ENCODE measurements around the gene GMPPA. TPM values are rescaled to one million over a fixed set of nuclear protein-coding genes. Genes with fewer than 3 reads are reported as not detected.

Gene GMPPA
- total RNA-seq, 1 donor from 2014 or later = 30.2 TPM

GRCh38 chr2:219510512-219511135 is 11.9 kb downstream of the GMPPA start:
- peak overlapping the region; percentile 57 for H3K27ac Mint-ChIP-seq (ENCODE audit: unreplicated experiment)
- TF ChIP-seq, protein P1, sequence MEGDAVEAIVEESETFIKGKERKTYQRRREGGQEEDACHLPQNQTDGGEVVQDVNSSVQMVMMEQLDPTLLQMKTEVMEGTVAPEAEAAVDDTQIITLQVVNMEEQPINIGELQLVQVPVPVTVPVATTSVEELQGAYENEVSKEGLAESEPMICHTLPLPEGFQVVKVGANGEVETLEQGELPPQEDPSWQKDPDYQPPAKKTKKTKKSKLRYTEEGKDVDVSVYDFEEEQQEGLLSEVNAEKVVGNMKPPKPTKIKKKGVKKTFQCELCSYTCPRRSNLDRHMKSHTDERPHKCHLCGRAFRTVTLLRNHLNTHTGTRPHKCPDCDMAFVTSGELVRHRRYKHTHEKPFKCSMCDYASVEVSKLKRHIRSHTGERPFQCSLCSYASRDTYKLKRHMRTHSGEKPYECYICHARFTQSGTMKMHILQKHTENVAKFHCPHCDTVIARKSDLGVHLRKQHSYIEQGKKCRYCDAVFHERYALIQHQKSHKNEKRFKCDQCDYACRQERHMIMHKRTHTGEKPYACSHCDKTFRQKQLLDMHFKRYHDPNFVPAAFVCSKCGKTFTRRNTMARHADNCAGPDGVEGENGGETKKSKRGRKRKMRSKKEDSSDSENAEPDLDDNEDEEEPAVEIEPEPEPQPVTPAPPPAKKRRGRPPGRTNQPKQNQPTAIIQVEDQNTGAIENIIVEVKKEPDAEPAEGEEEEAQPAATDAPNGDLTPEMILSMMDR (IDR thresholded peaks at IDR 0.05; ENCODE audit: unreplicated experiment) = no peak
- H3K27me3 Mint-ChIP-seq (ENCODE audit: unreplicated experiment) = peaks cover 11% of the 10 kb centered on the region
- no peaks in the 10 kb centered on the region for H3K9me3 Mint-ChIP-seq (ENCODE audit: unreplicated experiment)
- H3K4me3 Mint-ChIP-seq (ENCODE audit: unreplicated experiment) = peak overlapping the region; percentile 79
- peaks cover 37% of the 10 kb centered on the region for H3K4me1 Mint-ChIP-seq (ENCODE audit: unreplicated experiment)
- H3K36me3 Mint-ChIP-seq (ENCODE audit: low read depth, unreplicated experiment) = peaks cover 11% of the 10 kb centered on the region
- DNase-seq (ENCODE audit: low spot score) = no peak

GRCh38 chr2:219511547-219512325 is 13.0 kb downstream of the GMPPA start:
- TF ChIP-seq, protein P1 (IDR thresholded peaks at IDR 0.05; ENCODE audit: unreplicated experiment) = no peak
- H3K4me1 Mint-ChIP-seq (ENCODE audit: unreplicated experiment) = peaks cover 45% of the 10 kb centered on the region
- no peak overlapping the region for H3K4me3 Mint-ChIP-seq (ENCODE audit: unreplicated experiment)
- no peak for DNase-seq (ENCODE audit: low spot score)
- no peak overlapping the region for H3K27ac Mint-ChIP-seq (ENCODE audit: unreplicated experiment)
- H3K9me3 Mint-ChIP-seq (ENCODE audit: unreplicated experiment) = no peaks in the 10 kb centered on the region
- H3K36me3 Mint-ChIP-seq (ENCODE audit: low read depth, unreplicated experiment) = peaks cover 5% of the 10 kb centered on the region
- peaks cover 9% of the 10 kb centered on the region for H3K27me3 Mint-ChIP-seq (ENCODE audit: unreplicated experiment)

- TF ChIP-seq, protein P1 (IDR thresholded peaks at IDR 0.05; ENCODE audit: unreplicated experiment) = no peak
- peaks cover 4% of the 10 kb centered on the region for H3K36me3 Mint-ChIP-seq (ENCODE audit: low read depth, unreplicated experiment)
- DNase-seq (ENCODE audit: low spot score) = no peak
- no peaks in the 10 kb centered on the region for H3K9me3 Mint-ChIP-seq (ENCODE audit: unreplicated experiment)
- H3K27ac Mint-ChIP-seq (ENCODE audit: unreplicated experiment) = no peak overlapping the region
- H3K27me3 Mint-ChIP-seq (ENCODE audit: unreplicated experiment) = peaks cover 17% of the 10 kb centered on the region
- H3K4me1 Mint-ChIP-seq (ENCODE audit: unreplicated experiment) = peaks cover 51% of the 10 kb centered on the region
- no peak overlapping the region for H3K4me3 Mint-ChIP-seq (ENCODE audit: unreplicated experiment)
Measured at GRCh38 chr2:219512524-219513216, 14.0 kb downstream of the GMPPA start.

- H3K4me1 Mint-ChIP-seq (ENCODE audit: unreplicated experiment) = peaks cover 61% of the 10 kb centered on the region
- H3K27me3 Mint-ChIP-seq (ENCODE audit: unreplicated experiment) = peaks cover 22% of the 10 kb centered on the region
- DNase-seq (ENCODE audit: low spot score) = no peak
- H3K4me3 Mint-ChIP-seq (ENCODE audit: unreplicated experiment) = no peak overlapping the region
- H3K36me3 Mint-ChIP-seq (ENCODE audit: low read depth, unreplicated experiment) = peaks cover 4% of the 10 kb centered on the region
- TF ChIP-seq, protein P1 (IDR thresholded peaks at IDR 0.05; ENCODE audit: unreplicated experiment) = no peak
- no peaks in the 10 kb centered on the region for H3K9me3 Mint-ChIP-seq (ENCODE audit: unreplicated experiment)
- H3K27ac Mint-ChIP-seq (ENCODE audit: unreplicated experiment) = no peak overlapping the region
Measured at GRCh38 chr2:219513787-219514186, 15.1 kb downstream of the GMPPA start.
